AG09319 (cell line): ENCODE data around the gene SLAMF8.

Experiments used
- DNase-seq: peaks from one replicate; pipeline ENCODE4 v3.0.0-alpha.2; 2010; ENCODE audit warnings: low read depth; ENCODE audit errors: extremely low read depth
- CTCF ChIP-seq: IDR thresholded peaks from 2 replicates; pipeline ENCODE4 v1.5.1; 2011; ENCODE audit warnings: low read depth, mild to moderate bottlenecking, inconsistent platforms, low read length, moderate library complexity

Gene SLAMF8

GRCh38 chr1:159857889-159858288 is 31.2 kb downstream of the SLAMF8 start:
- no peak for TF ChIP-seq CTCF
- DNase-seq = no peak

GRCh38 chr1:159859767-159860322 is 33.2 kb downstream of the SLAMF8 start:
- no peak for DNase-seq
- TF ChIP-seq CTCF = no peak

- no peak for TF ChIP-seq CTCF
- DNase-seq = no peak
Measured at GRCh38 chr1:159860456-159860855, 33.8 kb downstream of the SLAMF8 start.

GRCh38 chr1:159861218-159861617 is 34.5 kb downstream of the SLAMF8 start:
- TF ChIP-seq CTCF = no peak
- DNase-seq = no peak

- no peak for DNase-seq
- no peak for TF ChIP-seq CTCF
Measured at GRCh38 chr1:159862031-159862430, 35.4 kb downstream of the SLAMF8 start.

- no peak for TF ChIP-seq CTCF
- no peak for DNase-seq
Measured at GRCh38 chr1:159862557-159862956, 35.9 kb downstream of the SLAMF8 start, which contains the start of gene VSIG8. TSS of gene VSIG8 (minus strand) at chr1:159862657. CDS start at chr1:159862521, 136 bp downstream.

- DNase-seq = no peak
- no peak for TF ChIP-seq CTCF
Measured at GRCh38 chr1:159864262-159864661, 37.6 kb downstream of the SLAMF8 start.
